GM19395 (cell line): Measurements from ENCODE around the gene SLC23A2.

Experiments
- ATAC-seq: cut with Tn5 transposase; IDR thresholded peaks from one replicate; pipeline ENCODE4 v1.9.1; 2021; ENCODE audit warnings: mild to moderate bottlenecking, moderate library complexity; ENCODE audit not compliant: unreplicated experiment

The SLC23A2 gene

GRCh38 chr20:4905613-4906012 lies 95.7 kb downstream of the SLC23A2 start:
- no peak for ATAC-seq

- no peak for ATAC-seq
Observed at GRCh38 chr20:4905195-4905594, 96.1 kb downstream of the SLC23A2 start.

GRCh38 chr20:4904127-4904860 lies 97.0 kb downstream of the SLC23A2 start:
- ATAC-seq, result no peak

- ATAC-seq, result no peak
Observed at GRCh38 chr20:4902788-4903187, 98.5 kb downstream of the SLC23A2 start.

- ATAC-seq, result no peak
Observed at GRCh38 chr20:4901031-4901818, 100.1 kb downstream of the SLC23A2 start.

GRCh38 chr20:4898282-4899244 lies 102.7 kb downstream of the SLC23A2 start:
- no peak for ATAC-seq

DNA sequence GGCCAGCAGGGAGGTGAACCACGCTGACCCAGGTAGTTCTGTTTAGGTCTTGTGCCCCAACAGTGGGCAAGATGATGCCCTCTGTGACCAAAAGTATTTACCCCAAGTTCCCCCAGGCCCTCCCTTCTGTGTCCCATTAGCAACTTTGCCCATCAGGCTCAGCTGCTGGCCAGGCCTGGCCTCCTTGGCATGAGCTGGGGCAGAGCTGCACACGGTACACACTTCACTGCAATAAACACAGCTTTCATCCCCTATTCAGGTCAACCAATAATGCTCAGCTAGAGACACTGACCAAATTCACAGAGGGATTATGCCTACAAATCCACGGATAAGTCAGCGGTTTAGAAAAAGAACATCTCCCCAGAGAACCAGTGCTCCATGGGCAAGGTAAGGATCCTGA lies 103.7 kb downstream of the SLC23A2 start:
- ATAC-seq, result no peak

DNA sequence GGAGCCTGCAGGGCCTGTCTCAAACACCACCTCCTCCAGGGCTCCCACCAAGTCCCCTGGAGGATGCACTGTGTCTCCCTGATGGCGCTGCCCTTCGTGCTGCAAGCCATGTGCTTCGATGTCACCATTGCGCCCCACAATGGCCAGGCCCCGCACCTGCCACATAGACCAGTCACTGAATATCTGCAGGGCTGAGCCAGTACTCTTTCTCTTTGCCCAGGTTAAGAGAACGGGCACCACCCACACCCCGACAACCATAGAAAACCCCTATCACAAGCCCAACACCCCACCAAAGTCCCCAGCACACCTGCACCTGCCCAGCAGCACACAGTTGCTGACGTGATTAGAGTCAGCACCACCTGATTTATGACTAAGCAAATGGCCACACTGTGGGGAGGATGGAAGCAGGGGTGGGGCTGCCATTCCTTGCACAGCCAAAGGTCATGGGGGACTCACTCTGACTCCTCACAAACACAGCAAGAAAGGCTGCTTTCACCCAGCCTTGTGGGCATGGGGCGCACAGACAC lies 104.3 kb downstream of the SLC23A2 start:
- ATAC-seq, result no peak

DNA sequence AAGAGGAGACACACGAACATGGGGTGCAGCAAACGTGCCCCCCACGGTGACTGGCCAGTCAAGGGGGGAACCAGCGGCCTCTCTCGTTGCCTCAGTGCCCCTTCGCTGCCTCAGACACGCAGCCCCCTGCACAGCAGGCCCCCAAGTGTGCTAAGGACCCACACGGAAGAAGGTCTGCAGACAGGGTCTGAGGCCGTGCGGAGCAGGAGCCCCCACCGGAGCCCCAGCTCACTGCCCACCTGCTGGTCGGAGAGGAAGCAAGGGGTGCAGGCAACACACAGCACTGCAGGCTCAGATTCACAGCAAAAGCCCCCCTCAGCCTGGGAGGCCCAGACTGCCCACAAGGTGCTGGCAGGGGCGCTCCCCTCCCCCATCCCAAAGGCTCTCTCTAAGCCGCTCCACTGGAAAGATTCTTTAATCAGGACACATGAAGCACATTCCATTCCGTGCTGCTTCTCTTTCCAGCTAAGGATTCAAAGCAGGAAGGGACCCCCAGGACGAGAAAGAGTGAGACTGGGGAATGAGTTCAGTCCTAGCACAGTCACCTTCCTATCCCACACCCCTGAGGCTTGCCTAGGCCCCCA lies 105.1 kb downstream of the SLC23A2 start:
- no peak for ATAC-seq

- no peak for ATAC-seq
Observed at GRCh38 chr20:4894981-4895381, 106.3 kb downstream of the SLC23A2 start.

GRCh38 chr20:4894409-4894808 lies 106.9 kb downstream of the SLC23A2 start:
- ATAC-seq, result no peak

- ATAC-seq, result no peak
Observed at GRCh38 chr20:4893709-4894108, 107.6 kb downstream of the SLC23A2 start.

GRCh38 chr20:4891997-4892396 lies 109.3 kb downstream of the SLC23A2 start:
- ATAC-seq, result no peak

GRCh38 chr20:4891190-4891763 lies 110.0 kb downstream of the SLC23A2 start:
- ATAC-seq, result no peak

GRCh38 chr20:4889446-4889845 lies 111.9 kb downstream of the SLC23A2 start:
- ATAC-seq, result no peak

DNA sequence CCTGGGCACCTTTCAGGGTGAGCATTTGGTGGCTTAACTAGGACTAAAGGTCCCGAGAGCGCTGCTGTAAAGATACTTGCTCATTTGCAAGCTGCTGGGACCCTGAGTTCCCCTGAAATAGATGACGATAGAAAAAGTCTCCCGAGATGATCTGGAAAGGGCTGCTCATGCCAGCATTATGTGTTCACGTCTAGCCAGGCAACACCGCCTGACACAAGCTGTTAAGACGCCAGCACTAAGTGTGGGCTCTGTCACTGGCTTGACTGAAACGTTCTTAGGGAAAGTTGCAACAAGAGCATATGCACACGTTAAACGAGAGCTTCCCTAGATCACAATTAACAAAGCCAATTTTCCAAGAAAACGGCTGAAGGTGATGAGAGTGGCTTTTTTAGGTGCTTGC lies 113.7 kb downstream of the SLC23A2 start:
- no peak for ATAC-seq

GRCh38 chr20:4886771-4887527 lies 114.4 kb downstream of the SLC23A2 start:
- ATAC-seq, result no peak

- ATAC-seq, result no peak
Observed at GRCh38 chr20:4885877-4886276, 115.4 kb downstream of the SLC23A2 start.

DNA sequence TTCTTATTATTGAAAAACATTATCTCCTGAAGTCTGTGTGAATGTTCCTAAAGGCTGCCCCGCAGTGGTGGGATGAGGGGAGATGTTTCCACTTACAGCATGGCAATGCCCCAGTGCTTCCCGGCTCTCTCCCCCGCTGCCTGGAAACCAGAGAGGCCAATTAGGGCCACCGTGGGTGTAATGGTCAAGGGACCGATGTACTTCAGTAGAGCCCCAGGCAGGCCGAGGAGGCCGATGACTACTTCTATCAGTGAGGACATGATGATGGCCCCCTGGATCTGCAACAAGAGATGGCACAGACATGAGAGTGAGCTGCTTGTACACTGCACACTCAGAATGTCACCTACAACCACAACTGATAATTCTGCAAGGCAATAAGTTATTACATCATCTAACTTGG lies 117.8 kb downstream of the SLC23A2 start:
- no peak for ATAC-seq

GRCh38 chr20:4883051-4883450 lies 118.3 kb downstream of the SLC23A2 start:
- no peak for ATAC-seq
